Measurements from ENCODE around the gene GMDS. TPM values are rescaled to one million over a fixed set of nuclear protein-coding genes. Genes with fewer than 3 reads are reported as not detected.
A peak's percentile ranks its signal among the peaks of the same experiment; 100 is the strongest.

The GMDS gene
- total RNA-seq, 1 donor: 23.2 TPM

GRCh38 chr6:2171728-2172127 lies 73.7 kb downstream of the GMDS start:
- DNase-seq (ENCODE audit: insufficient read length, low spot score, missing footprints): no peak
- H4K20me1 ChIP-seq (ENCODE audit: insufficient read depth, low read length): peaks cover 2% of the 10 kb centered on the region
- no peaks in the 10 kb centered on the region for H3K27me3 ChIP-seq (ENCODE audit: insufficient read depth, low read length)
- H3K4me2 ChIP-seq (ENCODE audit: insufficient read depth, low read length): no peak overlapping the region
- H3K36me3 ChIP-seq (ENCODE audit: insufficient read depth, low read length): no peaks in the 10 kb centered on the region
- TF ChIP-seq CTCF (IDR thresholded peaks at IDR 0.05; ENCODE audit: extremely low read depth, low read depth, low read length): no peak
- no peak overlapping the region for H2AFZ ChIP-seq (ENCODE audit: low read length)
- H3K4me1 ChIP-seq (ENCODE audit: insufficient read depth, low read length): peaks cover 23% of the 10 kb centered on the region
- no peak overlapping the region for H3K27ac ChIP-seq (ENCODE audit: low read depth, low read length)
- H3K79me2 ChIP-seq (ENCODE audit: insufficient read depth, low read length): peaks cover 20% of the 10 kb centered on the region
- no peak overlapping the region for H3K4me3 ChIP-seq (ENCODE audit: insufficient read depth, low read length)
- no peaks in the 10 kb centered on the region for H3K9me3 ChIP-seq (ENCODE audit: low read depth, low read length)

DNA sequence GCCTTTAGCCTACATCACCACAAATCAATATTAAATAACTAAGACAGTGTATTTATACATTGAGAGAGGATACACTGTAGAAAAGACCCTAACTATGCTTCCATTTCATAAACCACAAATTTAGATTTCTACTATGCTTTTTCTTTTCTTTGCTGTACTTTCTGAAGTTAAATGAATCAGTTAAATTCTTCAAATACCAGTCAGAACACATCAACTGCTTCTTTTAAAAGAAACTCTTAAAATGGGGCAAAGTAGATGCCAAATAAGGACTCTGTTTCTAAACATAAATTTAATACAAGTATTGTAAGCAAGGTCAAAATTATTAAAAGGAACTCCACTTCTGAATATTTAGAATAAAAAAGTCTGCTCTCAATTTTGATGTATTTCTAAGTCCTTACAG lies 76.9 kb downstream of the GMDS start:
- Histone ChIP-seq H3K79me2 (ENCODE audit: insufficient read depth, low read length) (peaks cover 21% of the 10 kb centered on the region), H3K27ac (ENCODE audit: low read depth, low read length) (peak overlapping the region; percentile 67), H3K4me2 (ENCODE audit: insufficient read depth, low read length) (peak overlapping the region; percentile 23)

DNA sequence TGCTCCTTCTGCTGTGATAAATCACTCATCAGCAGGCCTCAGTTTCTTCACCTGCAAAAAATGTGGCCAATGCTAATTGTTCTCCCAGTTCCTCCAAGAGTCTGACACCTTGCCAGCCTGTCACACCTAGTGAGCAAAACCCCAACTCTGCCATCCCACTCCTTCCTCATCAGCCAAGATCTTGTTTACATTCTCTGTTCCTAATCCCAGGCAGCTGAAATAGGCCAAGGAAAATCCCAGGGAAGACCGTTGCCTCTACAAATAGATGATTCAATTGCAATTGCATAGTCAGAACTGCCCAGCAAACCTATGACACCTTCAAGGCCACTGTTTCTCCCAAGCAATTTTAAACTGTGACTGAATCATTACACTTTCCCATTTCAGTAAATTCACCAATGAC lies 78.7 kb downstream of the GMDS start:
- Histone ChIP-seq H3K27me3 (ENCODE audit: insufficient read depth, low read length) (no peaks in the 10 kb centered on the region), H3K9me3 (ENCODE audit: low read depth, low read length) (no peaks in the 10 kb centered on the region), H3K79me2 (ENCODE audit: insufficient read depth, low read length) (peaks cover 29% of the 10 kb centered on the region), H3K4me2 (ENCODE audit: insufficient read depth, low read length) (no peak overlapping the region), H3K4me1 (ENCODE audit: insufficient read depth, low read length) (peaks cover 44% of the 10 kb centered on the region), H3K27ac (ENCODE audit: low read depth, low read length) (no peak overlapping the region), H2AFZ (ENCODE audit: low read length) (no peak overlapping the region), H4K20me1 (ENCODE audit: insufficient read depth, low read length) (no peaks in the 10 kb centered on the region), H3K36me3 (ENCODE audit: insufficient read depth, low read length) (no peaks in the 10 kb centered on the region), H3K4me3 (ENCODE audit: insufficient read depth, low read length) (no peak overlapping the region)
- DNase-seq (ENCODE audit: insufficient read length, low spot score, missing footprints): no peak
- no peak for TF ChIP-seq CTCF (IDR thresholded peaks at IDR 0.05; ENCODE audit: extremely low read depth, low read depth, low read length)

More for the DNA sequence above, 76.9 kb downstream of the GMDS start:
- no peaks in the 10 kb centered on the region for H3K9me3 ChIP-seq (ENCODE audit: low read depth, low read length)
- no peak for DNase-seq (ENCODE audit: insufficient read length, low spot score, missing footprints)
- H3K4me1 ChIP-seq (ENCODE audit: insufficient read depth, low read length): peaks cover 30% of the 10 kb centered on the region
- TF ChIP-seq CTCF (IDR thresholded peaks at IDR 0.05; ENCODE audit: extremely low read depth, low read depth, low read length): no peak
- H3K36me3 ChIP-seq (ENCODE audit: insufficient read depth, low read length): no peaks in the 10 kb centered on the region
- peak overlapping the region; percentile 33 for H2AFZ ChIP-seq (ENCODE audit: low read length)
- H4K20me1 ChIP-seq (ENCODE audit: insufficient read depth, low read length): no peaks in the 10 kb centered on the region
- no peak overlapping the region for H3K4me3 ChIP-seq (ENCODE audit: insufficient read depth, low read length)
- no peaks in the 10 kb centered on the region for H3K27me3 ChIP-seq (ENCODE audit: insufficient read depth, low read length)

- no peaks in the 10 kb centered on the region for H4K20me1 ChIP-seq (ENCODE audit: insufficient read depth, low read length)
- H3K4me2 ChIP-seq (ENCODE audit: insufficient read depth, low read length): no peak overlapping the region
- peaks cover 46% of the 10 kb centered on the region for H3K4me1 ChIP-seq (ENCODE audit: insufficient read depth, low read length)
- no peak for DNase-seq (ENCODE audit: insufficient read length, low spot score, missing footprints)
- H3K9me3 ChIP-seq (ENCODE audit: low read depth, low read length): no peaks in the 10 kb centered on the region
- no peak overlapping the region for H3K27ac ChIP-seq (ENCODE audit: low read depth, low read length)
- no peak for TF ChIP-seq CTCF (IDR thresholded peaks at IDR 0.05; ENCODE audit: extremely low read depth, low read depth, low read length)
- H3K79me2 ChIP-seq (ENCODE audit: insufficient read depth, low read length): peaks cover 34% of the 10 kb centered on the region
- H3K4me3 ChIP-seq (ENCODE audit: insufficient read depth, low read length): no peak overlapping the region
- no peak overlapping the region for H2AFZ ChIP-seq (ENCODE audit: low read length)
- H3K27me3 ChIP-seq (ENCODE audit: insufficient read depth, low read length): no peaks in the 10 kb centered on the region
- no peaks in the 10 kb centered on the region for H3K36me3 ChIP-seq (ENCODE audit: insufficient read depth, low read length)
These were observed 80.1 kb downstream of the GMDS start for GRCh38 chr6:2165286-2165685.
